Inflammatory macrophage (primary cell): ENCODE results near the gene TEX54.
A peak's percentile ranks its signal among the peaks of the same experiment; 100 is the strongest.
"Not testable (repeated sequence)": the region's sequence is repeated elsewhere in the genome, so short reads cannot be mapped to it uniquely, and the experiment has no call there.

Source experiments
- DNase-seq, 2 donors: peaks; one replicate each; pipeline ENCODE4 v3.0.0-alpha.2; 2020 to 2022
- total RNA-seq, 18 experiments: gene quantifications; one replicate each; lab custom pipeline; 2026; ENCODE audit warnings: mixed read lengths in 6 of 18, inconsistent platforms in 2 of 18; lab: John Stamatoyannopoulos, UW

The TEX54 gene
- total RNA-seq: 0 to 0.05 (median 0) reads per million in 18 experiments

GRCh38 chr11:62832336-62833234 is at the start of gene TEX54:
Gene TEX54, minus strand, starts transcription at chr11:62832841.
- DNase-seq: peak; percentile 6 to 45

GRCh38 chr11:62882431-62882749 is 49.7 kb upstream of the TEX54 start:
- peak in 1 of 2 donors; percentile 17 for DNase-seq

- DNase-seq: peak; percentile 97 to 98
Measured at GRCh38 chr11:62881579-62882430, 49.2 kb upstream of the TEX54 start.

GRCh38 chr11:62880803-62881578 is 48.4 kb upstream of the TEX54 start, which contains the start of gene SLC3A2:
Gene SLC3A2, plus strand, starts transcription at chr11:62880896. Its CDS starts 128 bp downstream, at chr11:62881024.
- peak; percentile 83 to 94 for DNase-seq

GRCh38 chr11:62880231-62880802 is 47.7 kb upstream of the TEX54 start:
- DNase-seq: peak; percentile 80 to 88

GRCh38 chr11:62879235-62879978 is 46.8 kb upstream of the TEX54 start:
- DNase-seq: no peak

GRCh38 chr11:62876712-62877111 is 44.1 kb upstream of the TEX54 start:
- no peak for DNase-seq

- no peak for DNase-seq
Measured at GRCh38 chr11:62875698-62876478, 43.2 kb upstream of the TEX54 start.

GRCh38 chr11:62874851-62875250 is 42.2 kb upstream of the TEX54 start:
- no peak for DNase-seq

- no peak for DNase-seq
Measured at GRCh38 chr11:62865635-62866034, 33.0 kb upstream of the TEX54 start.

GRCh38 chr11:62863687-62864335 is 31.2 kb upstream of the TEX54 start:
- DNase-seq: no peak

GRCh38 chr11:62861564-62862192 is 29.0 kb upstream of the TEX54 start:
- not testable (repeated sequence) for DNase-seq

- no peak for DNase-seq
Measured at GRCh38 chr11:62860835-62861563, 28.4 kb upstream of the TEX54 start.

- not testable (repeated sequence) for DNase-seq
Measured at GRCh38 chr11:62859281-62859703, 26.7 kb upstream of the TEX54 start.

GRCh38 chr11:62858201-62858600 is 25.6 kb upstream of the TEX54 start:
- DNase-seq: no peak

- DNase-seq: peak in 1 of 2 donors; percentile 21
Measured at GRCh38 chr11:62857541-62857982, 24.9 kb upstream of the TEX54 start.

- no peak for DNase-seq
Measured at GRCh38 chr11:62856333-62856895, 23.8 kb upstream of the TEX54 start.
